Prostate gland (tissue), 1 donor: Measurements from ENCODE around the gene OTUD1.

Experiments
- POLR2A ChIP-seq: fragments of 450-650 bp; IDR thresholded peaks from one replicate; pipeline ENCODE4 v1.6.1; 2016; ENCODE audit warnings: antibody characterized with exemption, mild to moderate bottlenecking
- POLR2AphosphoS5 ChIP-seq: sonication (generic); formaldehyde crosslinking; IDR thresholded peaks from one replicate; pipeline ENCODE4 v1.6.1; 2017; ENCODE audit warnings: antibody characterized with exemption

- TF ChIP-seq POLR2A (no peak), POLR2AphosphoS5 (no peak)
Measured at GRCh38 chr10:23474081-23474480, 35.2 kb downstream of the OTUD1 start.
